Fibroblast of mammary gland (primary cell): ENCODE measurements around the gene CACNB2.

Source experiments
- DNase-seq: peaks from one replicate; pipeline ENCODE4 v3.0.0-alpha.2; 2010; ENCODE audit warnings: low read depth
- H3K4me3 ChIP-seq: 2 replicates; pipeline ENCODE4 v1.5.1; 2011; ENCODE audit warnings: low read depth, mild to moderate bottlenecking, low read length, moderate library complexity; ENCODE audit not compliant: control insufficient read depth
- TF ChIP-seq, protein P1 (sequence below): conservative IDR thresholded peaks from 2 replicates; pipeline ENCODE4 v1.5.1; 2011; ENCODE audit warnings: low read depth, low read length, inconsistent platforms; ENCODE audit not compliant: control insufficient read depth, insufficient read depth

Gene CACNB2

DNA sequence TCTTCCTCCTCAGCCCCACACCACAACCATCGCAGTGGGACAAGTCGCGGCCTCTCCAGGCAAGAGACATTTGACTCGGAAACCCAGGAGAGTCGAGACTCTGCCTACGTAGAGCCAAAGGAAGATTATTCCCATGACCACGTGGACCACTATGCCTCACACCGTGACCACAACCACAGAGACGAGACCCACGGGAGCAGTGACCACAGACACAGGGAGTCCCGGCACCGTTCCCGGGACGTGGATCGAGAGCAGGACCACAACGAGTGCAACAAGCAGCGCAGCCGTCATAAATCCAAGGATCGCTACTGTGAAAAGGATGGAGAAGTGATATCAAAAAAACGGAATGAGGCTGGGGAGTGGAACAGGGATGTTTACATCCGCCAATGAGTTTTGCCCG lies 399.1 kb downstream of the CACNB2 start:
- TF ChIP-seq, protein P1, sequence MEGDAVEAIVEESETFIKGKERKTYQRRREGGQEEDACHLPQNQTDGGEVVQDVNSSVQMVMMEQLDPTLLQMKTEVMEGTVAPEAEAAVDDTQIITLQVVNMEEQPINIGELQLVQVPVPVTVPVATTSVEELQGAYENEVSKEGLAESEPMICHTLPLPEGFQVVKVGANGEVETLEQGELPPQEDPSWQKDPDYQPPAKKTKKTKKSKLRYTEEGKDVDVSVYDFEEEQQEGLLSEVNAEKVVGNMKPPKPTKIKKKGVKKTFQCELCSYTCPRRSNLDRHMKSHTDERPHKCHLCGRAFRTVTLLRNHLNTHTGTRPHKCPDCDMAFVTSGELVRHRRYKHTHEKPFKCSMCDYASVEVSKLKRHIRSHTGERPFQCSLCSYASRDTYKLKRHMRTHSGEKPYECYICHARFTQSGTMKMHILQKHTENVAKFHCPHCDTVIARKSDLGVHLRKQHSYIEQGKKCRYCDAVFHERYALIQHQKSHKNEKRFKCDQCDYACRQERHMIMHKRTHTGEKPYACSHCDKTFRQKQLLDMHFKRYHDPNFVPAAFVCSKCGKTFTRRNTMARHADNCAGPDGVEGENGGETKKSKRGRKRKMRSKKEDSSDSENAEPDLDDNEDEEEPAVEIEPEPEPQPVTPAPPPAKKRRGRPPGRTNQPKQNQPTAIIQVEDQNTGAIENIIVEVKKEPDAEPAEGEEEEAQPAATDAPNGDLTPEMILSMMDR: no peak
- H3K4me3 ChIP-seq: no peak overlapping the region
- DNase-seq: no peak

DNA sequence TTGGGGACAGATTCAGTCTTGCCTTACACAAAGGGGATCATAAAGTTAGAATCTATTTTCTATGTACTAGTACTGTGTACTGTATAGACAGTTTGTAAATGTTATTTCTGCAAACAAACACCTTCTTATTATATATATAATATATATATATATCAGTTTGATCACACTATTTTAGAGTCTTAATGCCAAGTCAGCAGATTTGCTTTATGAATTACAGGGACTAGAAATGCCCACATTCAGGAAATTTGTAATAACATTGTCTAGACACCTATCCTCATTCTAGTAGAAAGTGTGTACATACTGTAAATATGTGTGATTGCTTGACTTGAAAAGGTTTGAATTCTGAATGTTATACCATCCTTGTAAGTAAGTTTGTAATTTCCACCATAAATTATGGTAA lies 400.0 kb downstream of the CACNB2 start:
- H3K4me3 ChIP-seq: no peak overlapping the region
- TF ChIP-seq, protein P1: no peak
- no peak for DNase-seq

DNA sequence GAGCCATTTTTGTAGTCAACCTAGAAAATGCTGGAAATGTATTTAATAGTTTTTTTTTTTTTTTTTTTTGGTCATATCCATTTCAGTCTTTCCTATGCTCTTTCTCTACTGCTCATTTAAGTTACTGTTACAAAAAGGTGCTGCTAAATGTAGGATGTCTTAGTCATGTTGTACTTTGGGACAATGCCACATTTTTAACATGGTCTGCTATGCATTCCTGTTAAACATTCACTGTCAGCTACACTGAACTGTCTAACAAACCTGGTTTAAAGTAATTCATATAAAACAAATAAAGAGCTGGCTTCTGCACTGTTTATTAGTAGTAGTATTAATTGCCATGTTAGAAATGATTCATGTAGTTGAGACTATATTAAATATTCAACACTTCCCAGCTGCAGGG lies 402.6 kb downstream of the CACNB2 start:
- TF ChIP-seq, protein P1: no peak
- no peak overlapping the region for H3K4me3 ChIP-seq
- peak; percentile 44 for DNase-seq

DNA sequence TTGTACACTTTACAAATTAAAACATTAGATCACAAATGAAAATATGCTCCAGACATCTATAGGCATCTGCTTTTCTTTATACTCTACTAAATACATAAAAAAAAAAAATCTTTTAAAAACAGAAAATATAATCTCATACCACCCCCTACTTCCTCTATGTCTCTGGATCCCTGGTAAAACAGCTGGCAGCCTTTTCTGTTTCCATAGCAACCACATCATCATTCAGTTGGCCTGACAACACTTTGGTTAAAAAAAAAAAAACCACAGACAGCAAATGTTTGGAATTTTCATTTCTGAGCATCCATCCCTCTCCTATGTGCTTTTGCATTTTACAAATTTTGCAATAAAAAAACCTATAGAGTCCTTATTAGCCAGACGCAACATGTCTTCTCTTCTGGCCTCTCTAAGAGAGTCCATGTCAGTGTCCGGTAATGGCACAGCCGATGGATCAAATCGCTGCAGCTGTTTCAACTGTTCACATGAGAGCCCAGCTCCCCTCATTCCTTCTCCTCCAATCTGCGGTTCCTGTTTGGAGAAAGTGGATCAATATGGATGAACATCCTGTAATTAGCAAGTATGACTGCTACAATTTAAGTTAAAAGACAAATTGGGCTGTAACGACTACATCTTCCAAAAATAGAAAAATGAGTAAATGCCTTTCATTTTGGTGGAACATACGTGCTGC lies 405.5 kb downstream of the CACNB2 start:
- DNase-seq: peak; percentile 38
- no peak overlapping the region for H3K4me3 ChIP-seq
- TF ChIP-seq, protein P1: no peak

DNA sequence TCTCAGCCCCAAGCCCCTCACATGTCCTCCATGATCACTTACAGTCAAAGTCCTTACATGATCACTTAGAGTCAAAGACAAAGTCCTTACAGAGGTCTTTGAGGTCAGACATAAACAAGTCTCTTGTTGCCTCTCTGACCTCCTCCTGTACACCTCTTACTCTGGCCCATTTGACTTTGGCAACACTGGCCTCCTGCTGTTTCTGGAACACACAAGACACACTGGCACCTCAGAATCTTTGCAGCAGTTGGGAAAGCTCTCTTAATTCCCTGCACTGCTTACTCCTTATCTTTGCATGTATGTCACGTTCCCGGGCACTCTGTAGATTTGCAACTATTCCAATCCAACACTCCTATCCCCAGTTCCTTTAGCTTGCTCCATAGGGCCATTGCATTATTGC lies 408.9 kb downstream of the CACNB2 start:
- TF ChIP-seq, protein P1: no peak
- H3K4me3 ChIP-seq: no peak overlapping the region
- DNase-seq: no peak

DNA sequence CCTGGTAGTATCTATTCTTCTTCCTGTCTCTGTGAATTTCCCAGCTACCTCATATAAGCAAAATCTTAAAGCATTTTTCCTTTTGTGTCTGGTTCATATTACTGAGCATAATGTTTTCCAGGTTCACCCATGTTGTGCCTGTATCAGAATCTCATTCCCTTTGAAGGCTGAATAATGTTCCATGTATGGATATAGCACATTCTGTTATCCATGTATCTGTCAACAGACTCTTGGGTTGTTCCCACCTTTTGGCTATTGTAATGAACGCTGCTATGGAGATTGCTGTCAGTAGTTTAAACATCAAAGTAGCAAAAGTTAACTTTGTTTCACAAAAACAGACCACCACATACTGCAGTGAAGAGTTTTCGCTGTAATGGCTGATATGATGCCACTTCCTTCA lies 411.2 kb downstream of the CACNB2 start:
- TF ChIP-seq, protein P1: no peak

DNA sequence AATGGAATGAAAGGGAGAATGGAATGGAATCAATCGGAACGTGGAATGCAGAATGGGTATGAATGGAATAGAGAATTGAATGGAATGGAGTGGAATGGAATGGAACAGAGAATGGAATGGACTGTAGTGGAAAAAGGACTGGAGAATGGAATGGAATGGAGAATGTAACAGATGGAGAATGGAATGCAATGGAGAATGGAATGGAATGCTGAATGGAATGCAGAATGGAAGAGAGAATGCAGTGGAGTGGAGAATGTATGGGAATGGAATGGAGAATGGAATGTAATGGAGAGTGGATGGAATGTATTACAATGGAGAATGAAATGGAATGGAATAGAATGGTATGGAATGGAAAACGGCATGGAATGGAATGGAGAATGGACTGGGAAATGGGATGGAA lies 414.3 kb downstream of the CACNB2 start:
- H3K4me3 ChIP-seq: no peak overlapping the region
- no peak for DNase-seq
- TF ChIP-seq, protein P1: no peak

More for the DNA sequence above, 411.2 kb downstream of the CACNB2 start:
- no peak for DNase-seq
- no peak overlapping the region for H3K4me3 ChIP-seq
